Sigmoid colon (tissue), 7 donors: ENCODE results near the gene TMEM141. TPM values are rescaled to one million over a fixed set of nuclear protein-coding genes. Genes with fewer than 3 reads are reported as not detected.

Source experiments
- DNase-seq: peaks from one replicate; pipeline ENCODE4 v3.0.0-alpha.2; 2019
- H3K27ac ChIP-seq, 4 donors: fragments of 200-600 bp; sonication (generic); one replicate each; pipeline ENCODE4 v1.5.1; 2016 to 2019; ENCODE audit warnings: mild to moderate bottlenecking in 1 of 4
- H3K27me3 ChIP-seq, 3 donors: fragments of 200-600 bp; sonication (generic); one replicate each; pipeline ENCODE4 v1.5.1; 2019; ENCODE audit warnings: mild to moderate bottlenecking in 1 of 3
- H3K36me3 ChIP-seq, 4 donors: fragments of 200-600 bp; sonication (generic); one replicate each; pipeline ENCODE4 v1.5.1; 2016 to 2019
- H3K4me1 ChIP-seq, 4 donors: fragments of 200-600 bp; sonication (generic); one replicate each; pipeline ENCODE4 v1.5.1; 2017 to 2019
- H3K4me3 ChIP-seq, 4 donors: fragments of 200-600 bp; sonication (generic); one replicate each; pipeline ENCODE4 v1.5.1; 2017 to 2019; ENCODE audit warnings: mild to moderate bottlenecking in 2 of 4, moderate library complexity in 1 of 4
- H3K9me3 ChIP-seq, 4 donors: fragments of 200-600 bp in 3 of 4; sonication (generic) in 3 of 4; one replicate each; pipeline versions ENCODE4 v1.5.1 to v1.6.1; 2013 to 2019
- EP300 ChIP-seq, 4 donors: sonication (generic); formaldehyde crosslinking; IDR thresholded peaks; one replicate each; pipeline ENCODE4 v1.6.1; 2017; ENCODE audit warnings: antibody characterized with exemption in 4 of 4
- POLR2A ChIP-seq, 2 donors: fragments of 450-650 bp; IDR thresholded peaks; one replicate each; pipeline ENCODE4 v1.6.1; 2016; ENCODE audit warnings: antibody characterized with exemption in 2 of 2, mild to moderate bottlenecking in 2 of 2, moderate library complexity in 2 of 2
- POLR2AphosphoS5 ChIP-seq, 4 donors: sonication (generic); formaldehyde crosslinking; IDR thresholded peaks; one replicate each; pipeline ENCODE4 v1.6.1; 2017; ENCODE audit warnings: antibody characterized with exemption in 4 of 4
- WGBS, 2 donors: extraction: QIAGEN DNeasy Blood & Tissue Kit; methylation state at CpG; one replicate each; pipeline ENCODE4 v1.1.7; 2013; 5-methylcytosine and 5-hydroxymethylcytosine counted together
- intact Hi-C: fragments of 100-400 bp; cut with DNase I; formaldehyde crosslinking; loops from one replicate; pipeline ENCODE4 v1.15.1; 2023
- polyA plus RNA-seq, 3 donors: library from polyadenylated mRNA; stranded (reverse); fragments of 200-250 nt; gene quantifications; one replicate each; pipeline ENCODE4 v1.2.3, GENCODE V29; 2013
- total RNA-seq, 4 donors: library from RNA; depleted of rRNA; stranded (reverse); fragments of >200 nt; gene quantifications; one replicate each; pipeline ENCODE4 v1.1.0, GENCODE V29; 2016
- TF ChIP-seq, protein P1 (sequence below), 4 experiments: fragments of 450-650 bp in 3 of 4; fragments of 200-600 bp in 1 of 4; IDR thresholded peaks; one replicate each; pipeline ENCODE4 v1.5.1; 2016 to 2019; ENCODE audit warnings: antibody characterized with exemption in 4 of 4, mild to moderate bottlenecking in 3 of 4, moderate library complexity in 2 of 4
- donor health status: healthy with polysubstance abuse.
- donor health status: Bipolar disorder and iron deficiency.
- donor health status: healthy.

The TMEM141 gene
- total and polyA plus RNA-seq, 7 donors: 37.5 to 629 (median 84.7) TPM

DNA sequence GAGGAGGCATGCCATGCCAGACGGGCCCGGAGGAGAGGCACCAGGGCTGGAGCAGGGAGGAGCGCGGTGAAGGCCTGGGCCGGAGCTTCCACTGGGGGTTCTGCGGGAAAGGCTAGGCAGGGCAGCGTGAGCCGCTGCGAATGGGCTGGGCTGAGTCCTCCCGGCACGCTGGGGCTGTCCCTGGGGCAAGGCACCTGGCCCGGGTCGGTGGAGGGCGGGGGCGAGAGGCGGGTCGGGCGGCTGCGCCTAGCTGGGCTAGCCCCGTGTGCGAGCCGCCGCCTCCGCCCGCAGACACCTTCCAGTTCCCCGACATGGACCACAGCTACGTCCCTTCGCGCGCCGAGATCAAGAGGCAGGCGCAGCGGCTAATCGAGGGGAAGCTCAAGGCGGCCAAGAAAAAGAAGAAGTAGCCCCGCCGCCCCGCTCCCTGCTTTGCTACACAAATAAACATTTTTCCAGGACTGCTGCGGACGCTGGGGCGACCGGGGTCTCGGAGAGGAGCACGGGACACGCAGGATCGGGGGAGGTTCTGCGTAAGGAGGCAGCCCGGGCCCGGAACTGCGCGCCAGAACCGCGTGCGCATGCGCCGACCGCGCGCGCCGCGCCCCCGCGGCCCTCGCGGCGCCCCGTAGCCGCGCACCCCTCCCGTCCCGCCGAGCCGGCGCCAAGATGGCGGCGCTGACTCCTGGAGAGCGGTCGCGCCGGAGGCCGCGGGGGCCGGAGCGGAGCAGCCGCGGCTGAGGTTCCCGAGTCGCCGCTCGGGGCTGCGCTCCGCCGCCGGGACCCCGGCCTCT lies 16.3 kb downstream of the TMEM141 start, which contains the start of gene RABL6:
Gene RABL6, plus strand, starts transcription at position 668 of the 794 bp plus-strand sequence. CDS start 249 bp downstream, outside the sequence.
- peak; percentile 89 for DNase-seq
- Histone ChIP-seq H3K4me3 (peak within 1 kb of the TSS; percentile 83 to 98 (median 90)), H3K9me3 (no peaks in the 10 kb centered on the region), H3K27ac (peak within 1 kb of the TSS; percentile 87 to 94 (median 89)), H3K36me3 (peaks cover 0 to 17% (median 0%) of the 10 kb centered on the region in 4 donors), H3K27me3 (peaks cover 0 to 1% (median 1%) of the 10 kb centered on the region in 3 donors), H3K4me1 (peaks cover 0 to 46% (median 38%) of the 10 kb centered on the region in 4 donors)
- peak in 3 of 4 donors; percentile 31 to 87 (median 85) for TF ChIP-seq POLR2AphosphoS5 (IDR thresholded peaks at IDR 0.05)
- TF ChIP-seq, protein P1, sequence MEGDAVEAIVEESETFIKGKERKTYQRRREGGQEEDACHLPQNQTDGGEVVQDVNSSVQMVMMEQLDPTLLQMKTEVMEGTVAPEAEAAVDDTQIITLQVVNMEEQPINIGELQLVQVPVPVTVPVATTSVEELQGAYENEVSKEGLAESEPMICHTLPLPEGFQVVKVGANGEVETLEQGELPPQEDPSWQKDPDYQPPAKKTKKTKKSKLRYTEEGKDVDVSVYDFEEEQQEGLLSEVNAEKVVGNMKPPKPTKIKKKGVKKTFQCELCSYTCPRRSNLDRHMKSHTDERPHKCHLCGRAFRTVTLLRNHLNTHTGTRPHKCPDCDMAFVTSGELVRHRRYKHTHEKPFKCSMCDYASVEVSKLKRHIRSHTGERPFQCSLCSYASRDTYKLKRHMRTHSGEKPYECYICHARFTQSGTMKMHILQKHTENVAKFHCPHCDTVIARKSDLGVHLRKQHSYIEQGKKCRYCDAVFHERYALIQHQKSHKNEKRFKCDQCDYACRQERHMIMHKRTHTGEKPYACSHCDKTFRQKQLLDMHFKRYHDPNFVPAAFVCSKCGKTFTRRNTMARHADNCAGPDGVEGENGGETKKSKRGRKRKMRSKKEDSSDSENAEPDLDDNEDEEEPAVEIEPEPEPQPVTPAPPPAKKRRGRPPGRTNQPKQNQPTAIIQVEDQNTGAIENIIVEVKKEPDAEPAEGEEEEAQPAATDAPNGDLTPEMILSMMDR (IDR thresholded peaks at IDR 0.05): no peak
- TF ChIP-seq POLR2A (IDR thresholded peaks at IDR 0.05): peak; percentile 32 to 38
- no peak for TF ChIP-seq EP300 (IDR thresholded peaks at IDR 0.05)
- intact Hi-C loops: no loop called here
- 0 to 1% methylated on average over 96 of the region's 96 CpGs for WGBS, 2 donors

DNA sequence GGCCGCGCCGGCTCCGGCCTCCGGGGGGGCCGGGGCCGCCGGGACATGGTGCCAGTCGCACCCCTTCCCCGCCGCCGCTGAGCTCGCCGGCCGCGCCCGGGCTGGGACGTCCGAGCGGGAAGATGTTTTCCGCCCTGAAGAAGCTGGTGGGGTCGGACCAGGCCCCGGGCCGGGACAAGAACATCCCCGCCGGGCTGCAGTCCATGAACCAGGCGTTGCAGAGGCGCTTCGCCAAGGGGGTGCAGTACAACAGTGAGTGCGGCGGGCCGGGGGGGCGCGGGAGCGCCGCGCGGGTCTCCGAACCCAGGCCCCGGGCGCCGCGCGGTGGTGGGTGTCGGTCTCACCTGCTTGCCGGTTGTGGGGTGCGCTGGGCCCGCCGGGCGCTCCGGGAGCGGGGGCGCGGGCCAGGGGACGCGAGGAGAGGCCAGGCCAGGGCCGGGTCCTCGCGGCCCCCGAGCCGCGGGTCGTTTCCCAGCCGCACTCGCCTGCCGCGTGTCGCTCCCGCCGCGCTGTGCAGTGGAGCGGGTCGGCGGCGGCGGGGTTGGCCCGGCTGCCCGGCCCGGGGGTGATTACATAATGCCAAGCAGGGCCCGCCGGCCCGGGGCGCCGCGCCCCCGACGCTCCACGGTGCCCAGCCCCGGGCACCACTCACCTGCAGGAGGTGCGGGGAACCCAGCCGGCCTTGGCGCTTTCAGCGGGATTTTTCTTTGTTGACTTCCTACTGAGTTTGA lies 17.1 kb downstream of the TMEM141 start:
- intact Hi-C loops: no loop called here
- no peak for DNase-seq
- Histone ChIP-seq H3K36me3 (peaks cover 0 to 24% (median 0%) of the 10 kb centered on the region in 4 donors), H3K27me3 (no peaks in the 10 kb centered on the region), H3K4me3 (peak overlapping the region; percentile 83 to 98 (median 90)), H3K9me3 (no peaks in the 10 kb centered on the region), H3K27ac (peak overlapping the region; percentile 87 to 94 (median 89)), H3K4me1 (peaks cover 0 to 46% (median 38%) of the 10 kb centered on the region in 4 donors)
- WGBS, 2 donors: 0 to 1% methylated on average over 93 of the region's 93 CpGs
- TF ChIP-seq POLR2A (IDR thresholded peaks at IDR 0.05) (no peak), POLR2AphosphoS5 (IDR thresholded peaks at IDR 0.05) (no peak), EP300 (IDR thresholded peaks at IDR 0.05) (no peak)
- TF ChIP-seq, protein P1 (IDR thresholded peaks at IDR 0.05): no peak

DNA sequence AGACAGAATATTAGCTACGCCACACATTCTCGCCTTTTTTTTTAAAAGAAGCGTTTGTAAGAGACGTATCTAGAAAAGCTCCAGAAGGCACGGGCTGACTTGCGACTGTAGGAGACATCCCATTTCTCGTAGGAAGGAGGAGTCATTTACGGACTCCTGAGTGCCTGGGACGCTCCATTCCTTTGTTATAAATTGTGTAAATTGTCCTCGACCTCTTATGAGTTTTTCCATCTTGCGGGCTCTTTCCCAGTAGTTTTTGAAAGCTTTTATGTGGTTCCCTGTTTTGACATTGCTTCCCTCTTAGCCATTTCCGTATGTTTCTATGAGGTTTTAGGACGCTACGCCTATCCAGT lies 17.6 kb downstream of the TMEM141 start:
- DNase-seq: no peak
- Histone ChIP-seq H3K36me3 (peaks cover 0 to 26% (median 0%) of the 10 kb centered on the region in 4 donors), H3K9me3 (no peaks in the 10 kb centered on the region), H3K4me3 (peak overlapping the region; percentile 83 to 98 (median 90)), H3K27me3 (no peaks in the 10 kb centered on the region), H3K27ac (peak overlapping the region; percentile 87 to 94 (median 89)), H3K4me1 (peaks cover 0 to 46% (median 38%) of the 10 kb centered on the region in 4 donors)
- TF ChIP-seq EP300 (IDR thresholded peaks at IDR 0.05): no peak
- no peak for TF ChIP-seq POLR2AphosphoS5 (IDR thresholded peaks at IDR 0.05)
- TF ChIP-seq, protein P1 (IDR thresholded peaks at IDR 0.05): no peak
- no peak for TF ChIP-seq POLR2A (IDR thresholded peaks at IDR 0.05)
- WGBS, 2 donors: 2 to 6% methylated on average over 14 of the region's 14 CpGs
- intact Hi-C loops: no loop called here

DNA sequence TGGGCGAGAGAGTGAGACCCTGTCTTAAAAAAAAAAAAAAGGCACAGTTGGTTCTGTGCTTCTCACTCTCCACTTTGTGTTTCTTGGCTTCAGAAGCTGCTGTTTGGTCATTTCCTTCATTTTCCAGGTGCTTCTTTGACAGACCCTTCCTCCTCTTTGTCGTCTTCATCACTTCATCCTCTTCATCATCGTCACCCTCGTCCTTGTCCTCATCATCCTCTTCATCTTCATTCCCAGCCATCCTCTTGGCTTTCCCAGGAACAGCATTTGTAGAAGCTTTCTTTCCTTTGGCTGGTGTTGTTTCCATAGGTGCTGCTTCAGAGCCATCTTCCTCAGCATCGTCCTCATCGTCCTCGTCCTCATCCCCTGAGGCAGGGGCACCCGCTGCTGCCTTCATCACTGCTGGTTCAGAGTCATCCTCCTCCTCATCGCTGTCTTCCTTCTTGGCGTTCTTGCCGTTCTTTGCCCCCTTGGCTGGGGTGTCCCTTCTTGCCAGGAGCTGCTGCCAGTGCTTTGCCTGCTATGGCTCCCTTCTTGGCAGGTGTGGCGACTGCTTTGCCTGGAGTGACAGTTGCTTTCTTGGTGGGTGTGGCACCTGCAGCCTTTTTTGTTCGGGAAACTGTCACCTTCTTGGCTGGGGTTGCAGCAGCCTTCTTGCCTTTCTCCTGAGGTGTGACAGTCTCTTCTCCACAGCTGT lies 23.7 kb downstream of the TMEM141 start:
- Histone ChIP-seq H3K9me3 (no peaks in the 10 kb centered on the region), H3K4me1 (peaks cover 0 to 14% (median 10%) of the 10 kb centered on the region in 4 donors), H3K27ac (no peak overlapping the region), H3K4me3 (no peak overlapping the region), H3K36me3 (peaks cover 0 to 43% (median 0%) of the 10 kb centered on the region in 4 donors), H3K27me3 (no peaks in the 10 kb centered on the region)
- TF ChIP-seq POLR2AphosphoS5 (IDR thresholded peaks at IDR 0.05) (no peak), EP300 (IDR thresholded peaks at IDR 0.05) (no peak)
- WGBS, 2 donors: 82 to 91% methylated on average over 13 of the region's 13 CpGs
- DNase-seq: no peak
- intact Hi-C loops: no loop called here
